BJ (cell line): ENCODE measurements around the gene TOB1. TPM values are rescaled to one million over a fixed set of nuclear protein-coding genes. Genes with fewer than 3 reads are reported as not detected.

Experiments used
- CTCF ChIA-PET: fragments of 350-600 bp; formaldehyde crosslinking; extraction: SDS; loops from one replicate; lab custom pipeline; 2021; ENCODE audit warnings: antibody characterized with exemption, inconsistent platforms; lab: Yijun Ruan, JAX
- POLR2A ChIA-PET: fragments of 300-600 bp; sonication (Branson Sonifier 250); formaldehyde crosslinking; extraction: SDS; loops from one replicate; lab custom pipeline; 2021; ENCODE audit warnings: antibody characterized with exemption; lab: Charles Lee
- DNase-seq: peaks from one replicate; pipeline ENCODE4 v3.0.0-alpha.2; 2011; ENCODE audit warnings: low read depth
- H3K27me3 ChIP-seq: 2 replicates; pipeline ENCODE4 v1.6.0; 2011; ENCODE audit warnings: low read length; ENCODE audit not compliant: control insufficient read depth, insufficient read depth
- H3K36me3 ChIP-seq: 2 replicates; pipeline ENCODE4 v1.5.1; 2011; ENCODE audit warnings: low read length; ENCODE audit not compliant: control insufficient read depth, insufficient read depth
- H3K4me3 ChIP-seq: 2 replicates; pipeline ENCODE4 v1.5.1; 2011; ENCODE audit warnings: low read depth, mild to moderate bottlenecking, control low read depth, low read length
- polyA plus RNA-seq: library from polyadenylated mRNA; depleted of rRNA; stranded (reverse); fragments of >200 nt; gene quantifications from 2 replicates; pipeline ENCODE4 v1.2.3, GENCODE V29; 2011
- TF ChIP-seq, protein P1 (sequence below): IDR thresholded peaks from 2 replicates; pipeline ENCODE4 v1.5.1; 2011; ENCODE audit warnings: low read depth, mild to moderate bottlenecking, control low read depth, inconsistent platforms, low read length, moderate library complexity; ENCODE audit not compliant: insufficient read depth

TOB1 gene
- polyA plus RNA-seq, 1 experiment: 16.1 TPM

DNA sequence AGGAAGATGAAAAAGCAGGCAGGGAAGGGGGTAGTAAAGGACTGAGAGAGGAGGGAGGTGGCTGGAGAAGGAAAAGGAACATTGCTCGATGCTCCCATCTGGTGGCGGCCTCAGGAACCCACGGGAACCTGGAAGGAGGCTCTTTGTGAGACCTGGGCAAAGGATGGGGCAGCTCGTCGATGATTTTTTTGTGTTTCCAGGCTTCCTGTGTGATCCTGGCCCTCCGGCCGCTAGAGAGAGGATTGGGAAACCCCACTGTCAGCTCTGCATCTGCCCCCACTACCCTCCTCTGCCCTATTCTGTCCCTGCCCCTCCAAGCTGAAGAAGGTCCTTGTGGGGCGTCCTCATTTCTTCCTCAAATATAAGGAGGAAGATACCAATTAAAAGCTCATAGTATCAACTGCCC lies 24.2 kb downstream of the TOB1 start:
- ChIA-PET CTCF (interaction anchor here (0.6 to 9.7 kb wide), 22 partner anchors 9 to 360 kb away, joined by 3 to 164 read pairs (median 4); partner anchors contain the start of genes NME1 and SPATA20), POLR2A (no interaction called here)
- TF ChIP-seq, protein P1, sequence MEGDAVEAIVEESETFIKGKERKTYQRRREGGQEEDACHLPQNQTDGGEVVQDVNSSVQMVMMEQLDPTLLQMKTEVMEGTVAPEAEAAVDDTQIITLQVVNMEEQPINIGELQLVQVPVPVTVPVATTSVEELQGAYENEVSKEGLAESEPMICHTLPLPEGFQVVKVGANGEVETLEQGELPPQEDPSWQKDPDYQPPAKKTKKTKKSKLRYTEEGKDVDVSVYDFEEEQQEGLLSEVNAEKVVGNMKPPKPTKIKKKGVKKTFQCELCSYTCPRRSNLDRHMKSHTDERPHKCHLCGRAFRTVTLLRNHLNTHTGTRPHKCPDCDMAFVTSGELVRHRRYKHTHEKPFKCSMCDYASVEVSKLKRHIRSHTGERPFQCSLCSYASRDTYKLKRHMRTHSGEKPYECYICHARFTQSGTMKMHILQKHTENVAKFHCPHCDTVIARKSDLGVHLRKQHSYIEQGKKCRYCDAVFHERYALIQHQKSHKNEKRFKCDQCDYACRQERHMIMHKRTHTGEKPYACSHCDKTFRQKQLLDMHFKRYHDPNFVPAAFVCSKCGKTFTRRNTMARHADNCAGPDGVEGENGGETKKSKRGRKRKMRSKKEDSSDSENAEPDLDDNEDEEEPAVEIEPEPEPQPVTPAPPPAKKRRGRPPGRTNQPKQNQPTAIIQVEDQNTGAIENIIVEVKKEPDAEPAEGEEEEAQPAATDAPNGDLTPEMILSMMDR: peak; percentile 87
- Histone ChIP-seq H3K36me3 (no peaks in the 10 kb centered on the region), H3K27me3 (no peaks in the 10 kb centered on the region), H3K4me3 (no peak overlapping the region)
- DNase-seq: no peak

DNA sequence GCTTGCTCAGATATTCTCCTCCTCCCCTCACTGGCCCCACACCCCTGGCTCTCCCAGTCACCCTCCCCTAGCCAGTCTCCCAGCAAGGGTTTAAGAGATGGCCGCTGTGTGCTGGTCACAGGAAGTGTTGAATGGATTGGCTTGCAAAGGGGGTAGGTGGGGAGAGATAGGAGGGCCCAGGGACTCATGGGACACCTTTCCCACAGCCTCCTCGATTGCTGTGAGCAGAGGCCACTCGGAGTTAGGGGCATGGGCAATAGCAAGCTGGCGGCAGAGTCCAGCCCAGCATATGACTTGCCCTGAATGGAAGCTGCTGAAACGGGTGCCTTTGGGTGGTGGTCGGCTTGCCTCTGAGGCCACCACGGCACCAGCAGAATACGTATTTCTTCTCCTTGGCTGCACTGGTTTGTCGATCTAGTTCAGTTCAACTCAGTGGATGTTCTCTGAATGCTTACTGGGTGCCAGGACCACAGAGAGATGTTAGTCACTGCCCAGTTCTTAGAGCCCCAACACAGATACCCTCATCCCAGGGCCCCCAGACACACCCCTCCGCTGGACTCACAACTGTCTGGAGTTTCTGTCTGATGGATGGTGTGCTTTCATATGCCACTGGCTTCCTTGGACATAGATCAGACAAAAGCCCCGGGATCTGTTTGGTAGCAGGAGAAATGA lies 24.7 kb downstream of the TOB1 start:
- TF ChIP-seq, protein P1: no peak
- Histone ChIP-seq H3K4me3 (no peak overlapping the region), H3K36me3 (no peaks in the 10 kb centered on the region), H3K27me3 (no peaks in the 10 kb centered on the region)
- POLR2A ChIA-PET: no interaction called here
- no peak for DNase-seq
- CTCF ChIA-PET: interaction anchor here (0.8 to 9.7 kb wide), 19 partner anchors 8 to 360 kb away, joined by 3 to 164 read pairs (median 4); partner anchors contain the start of genes NME1 and SPATA20

DNA sequence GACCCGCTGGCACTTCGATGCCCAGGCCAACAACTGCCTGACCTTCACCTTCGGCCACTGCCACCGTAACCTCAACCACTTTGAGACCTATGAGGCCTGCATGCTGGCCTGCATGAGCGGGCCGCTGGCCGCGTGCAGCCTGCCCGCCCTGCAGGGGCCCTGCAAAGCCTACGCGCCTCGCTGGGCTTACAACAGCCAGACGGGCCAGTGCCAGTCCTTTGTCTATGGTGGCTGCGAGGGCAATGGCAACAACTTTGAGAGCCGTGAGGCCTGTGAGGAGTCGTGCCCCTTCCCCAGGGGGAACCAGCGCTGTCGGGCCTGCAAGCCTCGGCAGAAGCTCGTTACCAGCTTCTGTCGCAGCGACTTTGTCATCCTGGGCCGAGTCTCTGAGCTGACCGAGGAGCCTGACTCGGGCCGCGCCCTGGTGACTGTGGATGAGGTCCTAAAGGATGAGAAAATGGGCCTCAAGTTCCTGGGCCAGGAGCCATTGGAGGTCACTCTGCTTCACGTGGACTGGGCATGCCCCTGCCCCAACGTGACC lies 25.8 kb downstream of the TOB1 start:
- POLR2A ChIA-PET: no interaction called here
- Histone ChIP-seq H3K4me3 (no peak overlapping the region), H3K27me3 (no peaks in the 10 kb centered on the region), H3K36me3 (no peaks in the 10 kb centered on the region)
- CTCF ChIA-PET: interaction anchor here (0.9 to 9.7 kb wide), 6 partner anchors 11 to 290 kb away, joined by 3 to 164 read pairs (median 16); no protein-coding TSS in a partner anchor
- TF ChIP-seq, protein P1: no peak
- DNase-seq: no peak

DNA sequence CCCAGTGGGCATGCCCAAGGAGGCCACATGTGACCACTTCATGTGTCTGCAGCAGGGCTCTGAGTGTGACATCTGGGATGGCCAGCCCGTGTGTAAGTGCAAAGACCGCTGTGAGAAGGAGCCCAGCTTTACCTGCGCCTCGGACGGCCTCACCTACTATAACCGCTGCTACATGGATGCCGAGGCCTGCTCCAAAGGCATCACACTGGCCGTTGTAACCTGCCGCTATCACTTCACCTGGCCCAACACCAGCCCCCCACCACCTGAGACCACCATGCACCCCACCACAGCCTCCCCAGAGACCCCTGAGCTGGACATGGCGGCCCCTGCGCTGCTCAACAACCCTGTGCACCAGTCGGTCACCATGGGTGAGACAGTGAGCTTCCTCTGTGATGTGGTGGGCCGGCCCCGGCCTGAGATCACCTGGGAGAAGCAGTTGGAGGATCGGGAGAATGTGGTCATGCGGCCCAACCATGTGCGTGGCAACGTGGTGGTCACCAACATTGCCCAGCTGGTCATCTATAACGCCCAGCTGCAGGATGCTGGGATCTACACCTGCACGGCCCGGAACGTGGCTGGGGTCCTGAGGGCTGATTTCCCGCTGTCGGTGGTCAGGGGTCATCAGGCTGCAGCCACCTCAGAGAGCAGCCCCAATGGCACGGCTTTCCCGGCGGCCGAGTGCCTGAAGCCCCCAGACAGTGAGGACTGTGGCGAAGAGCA lies 26.4 kb downstream of the TOB1 start:
- DNase-seq: no peak
- Histone ChIP-seq H3K4me3 (no peak overlapping the region), H3K36me3 (no peaks in the 10 kb centered on the region), H3K27me3 (no peaks in the 10 kb centered on the region)
- ChIA-PET POLR2A (no interaction called here), CTCF (interaction anchor here (3.0 to 9.7 kb wide), 4 partner anchors 10 to 56 kb away, joined by 19 to 164 read pairs (median 34); no protein-coding TSS in a partner anchor)
- TF ChIP-seq, protein P1: no peak
